HepG2 (cell line): Measurements from ENCODE around the gene IFT172. TPM values are rescaled to one million over a fixed set of nuclear protein-coding genes. Genes with fewer than 3 reads are reported as not detected.

Experiments
- JARID2 ChIP-seq: sonication (generic); formaldehyde crosslinking; IDR thresholded peaks from 2 replicates; pipeline ENCODE4 v1.8.1; 2023; ENCODE audit warnings: missing genetic modification reagents, inconsistent platforms; ENCODE audit not compliant: insufficient replicate concordance
- KAT7 ChIP-seq: IDR thresholded peaks from 2 replicates; pipeline ENCODE4 v1.6.1; 2018; ENCODE audit warnings: borderline replicate concordance, missing compliant biosample characterization
- MTF2 ChIP-seq: sonication (generic); formaldehyde crosslinking; IDR thresholded peaks from 2 replicates; pipeline ENCODE4 v1.5.0; 2020; ENCODE audit warnings: missing genetic modification reagents, borderline replicate concordance
- REL ChIP-seq: sonication (generic); formaldehyde crosslinking; conservative IDR thresholded peaks from 2 replicates; pipeline ENCODE4 v1.8.0; 2022; ENCODE audit warnings: mild to moderate bottlenecking, missing genetic modification reagents, moderate library complexity
- SIX1 ChIP-seq: sonication (generic); formaldehyde crosslinking; IDR thresholded peaks from 2 replicates; pipeline ENCODE4 v1.4.0; 2020; ENCODE audit warnings: missing genetic modification reagents, borderline replicate concordance
- SMYD3 ChIP-seq: sonication (generic); formaldehyde crosslinking; IDR thresholded peaks from 2 replicates; pipeline ENCODE4 v1.8.1; 2023; ENCODE audit warnings: mild to moderate bottlenecking, missing genetic modification reagents
- SOX13 ChIP-seq, 3 experiments: fragments of 450-650 bp in 1 of 3; sonication (generic) in 1 of 3; formaldehyde crosslinking in 1 of 3; IDR thresholded peaks in 2 of 3; conservative IDR thresholded peaks in 1 of 3; 2 replicates each; pipeline versions ENCODE4 v1.5.0 to v1.6.1; 2016 to 2020; ENCODE audit warnings: antibody characterized with exemption in 1 of 3, mild to moderate bottlenecking in 1 of 3, missing compliant biosample characterization in 1 of 3, missing genetic modification reagents in 1 of 3, moderate library complexity in 1 of 3
- TBP ChIP-seq: sonication (generic); formaldehyde crosslinking; IDR thresholded peaks from 2 replicates; pipeline ENCODE4 v1.5.0; 2020; ENCODE audit warnings: missing genetic modification reagents
- YY1 ChIP-seq: IDR thresholded peaks from 2 replicates; pipeline ENCODE4 v1.6.1; 2011; ENCODE audit warnings: low read length, low read depth, moderate library complexity, mild to moderate bottlenecking; ENCODE audit not compliant: insufficient read depth, insufficient replicate concordance
- ZNF556 ChIP-seq: sonication (generic); formaldehyde crosslinking; IDR thresholded peaks from 2 replicates; pipeline ENCODE4 v1.4.0; 2020; ENCODE audit warnings: mild to moderate bottlenecking, missing genetic modification reagents, borderline replicate concordance
- polyA plus RNA-seq, 8 experiments: library from polyadenylated mRNA; depleted of rRNA in 3 of 8; stranded (reverse) in 7 of 8; unstranded in 1 of 8; fragments of >200 nt; fragmentation: Illumina TruSeq in 4 of 8; extraction: Trizol in 4 of 8; gene quantifications; 2 replicates each; pipeline versions ENCODE4 v1.2.1 to v1.2.3, GENCODE V29; 2011 to 2016; ENCODE audit warnings: low read depth in 4 of 8, missing spikeins in 1 of 8, mixed read lengths in 1 of 8; ENCODE audit not compliant: insufficient read depth in 1 of 8
- total RNA-seq, 5 experiments: library from RNA; depleted of rRNA; stranded (reverse); fragments of >200 nt; fragmentation: Illumina TruSeq; extraction: Trizol; gene quantifications; 2 replicates each; pipeline ENCODE4 v1.2.3, GENCODE V29; 2016; ENCODE audit warnings: low read depth in 1 of 5
- TF ChIP-seq, protein P1 (sequence below): sonication (generic); formaldehyde crosslinking; IDR thresholded peaks from 2 replicates; pipeline ENCODE4 v1.5.1; 2020; ENCODE audit warnings: mild to moderate bottlenecking, moderate library complexity, missing genetic modification reagents
- TF ChIP-seq, protein P2 (sequence below): sonication (generic); formaldehyde crosslinking; IDR thresholded peaks from 2 replicates; pipeline ENCODE4 v1.4.0; 2020; ENCODE audit warnings: missing genetic modification reagents
- TF ChIP-seq, protein P3 (sequence below): sonication (generic); formaldehyde crosslinking; IDR thresholded peaks from 2 replicates; pipeline ENCODE4 v1.5.1; 2020; ENCODE audit warnings: mild to moderate bottlenecking, missing genetic modification reagents, borderline replicate concordance
- TF ChIP-seq, protein P4 (sequence below): sonication (generic); formaldehyde crosslinking; conservative IDR thresholded peaks from 2 replicates; pipeline ENCODE4 v1.8.0; 2022; ENCODE audit warnings: missing genetic modification reagents
- TF ChIP-seq, protein P5 (sequence below): sonication (generic); formaldehyde crosslinking; IDR thresholded peaks from 2 replicates; pipeline ENCODE4 v1.5.1; 2020; ENCODE audit warnings: mild to moderate bottlenecking, missing genetic modification reagents, borderline replicate concordance

The IFT172 gene
- total and polyA plus RNA-seq, 2 of the 13 experiments (the other 11 are each of a cell fraction or from before 2014, with no cell fraction given), result 21.6 to 35.7 TPM

DNA sequence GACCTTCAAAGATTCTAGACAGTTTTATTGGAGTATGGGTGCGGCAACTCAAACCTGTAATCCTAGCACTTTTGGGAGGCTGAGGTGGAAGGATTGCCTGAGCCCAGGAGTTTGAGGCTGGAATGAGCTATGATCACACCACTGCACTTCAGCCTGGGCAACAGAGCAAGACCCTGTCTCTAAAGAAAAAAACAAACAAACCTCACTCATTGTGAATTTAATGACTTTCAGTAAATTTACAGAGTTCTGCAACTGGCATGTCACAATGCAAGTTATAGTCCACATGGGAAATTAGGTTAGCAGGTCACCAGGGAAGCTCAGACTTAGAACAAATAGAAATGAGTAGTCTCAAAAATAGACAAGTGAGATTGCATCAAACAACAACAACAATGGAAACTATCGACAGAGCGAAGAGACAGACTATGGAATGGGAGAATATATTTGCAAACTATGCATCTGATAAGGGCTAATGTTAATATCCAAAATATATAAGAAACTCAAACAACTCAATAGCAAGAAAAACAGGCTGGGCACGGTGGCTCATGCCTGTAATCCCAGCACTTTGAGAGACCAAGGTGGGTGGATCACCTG lies 67.8 kb downstream of the IFT172 start (continued):
- TF ChIP-seq, protein P1, sequence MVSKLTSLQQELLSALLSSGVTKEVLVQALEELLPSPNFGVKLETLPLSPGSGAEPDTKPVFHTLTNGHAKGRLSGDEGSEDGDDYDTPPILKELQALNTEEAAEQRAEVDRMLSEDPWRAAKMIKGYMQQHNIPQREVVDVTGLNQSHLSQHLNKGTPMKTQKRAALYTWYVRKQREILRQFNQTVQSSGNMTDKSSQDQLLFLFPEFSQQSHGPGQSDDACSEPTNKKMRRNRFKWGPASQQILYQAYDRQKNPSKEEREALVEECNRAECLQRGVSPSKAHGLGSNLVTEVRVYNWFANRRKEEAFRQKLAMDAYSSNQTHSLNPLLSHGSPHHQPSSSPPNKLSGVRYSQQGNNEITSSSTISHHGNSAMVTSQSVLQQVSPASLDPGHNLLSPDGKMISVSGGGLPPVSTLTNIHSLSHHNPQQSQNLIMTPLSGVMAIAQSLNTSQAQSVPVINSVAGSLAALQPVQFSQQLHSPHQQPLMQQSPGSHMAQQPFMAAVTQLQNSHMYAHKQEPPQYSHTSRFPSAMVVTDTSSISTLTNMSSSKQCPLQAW (CRISPR knock-in tag), result no peak
- TF ChIP-seq MTF2 (CRISPR knock-in tag) (no peak), TBP (CRISPR knock-in tag) (no peak), YY1 (no peak), KAT7 (CRISPR knock-in tag) (no peak), SIX1 (CRISPR knock-in tag) (no peak), SMYD3 (CRISPR knock-in tag) (no peak), REL (CRISPR knock-in tag) (no peak), SOX13 (IDR thresholded peaks at IDR 0.05) (no peak), SOX13 (CRISPR knock-in tag; conservative IDR thresholded peaks at IDR 0.05 in 1 of 2, IDR thresholded peaks at IDR 0.05 in 1 of 2) (peak in 1 of 2 experiments; percentile 49; a peak in 1 of 4 replicates), JARID2 (no peak), ZNF556 (CRISPR knock-in tag) (no peak)
- TF ChIP-seq, protein P2, sequence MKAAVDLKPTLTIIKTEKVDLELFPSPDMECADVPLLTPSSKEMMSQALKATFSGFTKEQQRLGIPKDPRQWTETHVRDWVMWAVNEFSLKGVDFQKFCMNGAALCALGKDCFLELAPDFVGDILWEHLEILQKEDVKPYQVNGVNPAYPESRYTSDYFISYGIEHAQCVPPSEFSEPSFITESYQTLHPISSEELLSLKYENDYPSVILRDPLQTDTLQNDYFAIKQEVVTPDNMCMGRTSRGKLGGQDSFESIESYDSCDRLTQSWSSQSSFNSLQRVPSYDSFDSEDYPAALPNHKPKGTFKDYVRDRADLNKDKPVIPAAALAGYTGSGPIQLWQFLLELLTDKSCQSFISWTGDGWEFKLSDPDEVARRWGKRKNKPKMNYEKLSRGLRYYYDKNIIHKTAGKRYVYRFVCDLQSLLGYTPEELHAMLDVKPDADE (CRISPR knock-in tag), result no peak
- TF ChIP-seq, protein P3, sequence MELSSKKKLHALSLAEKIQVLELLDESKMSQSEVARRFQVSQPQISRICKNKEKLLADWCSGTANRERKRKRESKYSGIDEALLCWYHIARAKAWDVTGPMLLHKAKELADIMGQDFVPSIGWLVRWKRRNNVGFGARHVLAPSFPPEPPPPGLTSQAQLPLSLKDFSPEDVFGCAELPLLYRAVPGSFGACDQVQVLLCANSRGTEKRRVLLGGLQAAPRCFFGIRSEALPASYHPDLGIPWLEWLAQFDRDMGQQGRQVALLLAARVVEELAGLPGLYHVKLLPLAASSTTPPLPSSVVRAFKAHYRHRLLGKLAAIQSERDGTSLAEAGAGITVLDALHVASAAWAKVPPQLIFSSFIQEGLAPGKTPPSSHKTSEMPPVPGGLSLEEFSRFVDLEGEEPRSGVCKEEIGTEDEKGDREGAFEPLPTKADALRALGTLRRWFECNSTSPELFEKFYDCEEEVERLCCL (CRISPR knock-in tag), result no peak
- TF ChIP-seq, protein P4, sequence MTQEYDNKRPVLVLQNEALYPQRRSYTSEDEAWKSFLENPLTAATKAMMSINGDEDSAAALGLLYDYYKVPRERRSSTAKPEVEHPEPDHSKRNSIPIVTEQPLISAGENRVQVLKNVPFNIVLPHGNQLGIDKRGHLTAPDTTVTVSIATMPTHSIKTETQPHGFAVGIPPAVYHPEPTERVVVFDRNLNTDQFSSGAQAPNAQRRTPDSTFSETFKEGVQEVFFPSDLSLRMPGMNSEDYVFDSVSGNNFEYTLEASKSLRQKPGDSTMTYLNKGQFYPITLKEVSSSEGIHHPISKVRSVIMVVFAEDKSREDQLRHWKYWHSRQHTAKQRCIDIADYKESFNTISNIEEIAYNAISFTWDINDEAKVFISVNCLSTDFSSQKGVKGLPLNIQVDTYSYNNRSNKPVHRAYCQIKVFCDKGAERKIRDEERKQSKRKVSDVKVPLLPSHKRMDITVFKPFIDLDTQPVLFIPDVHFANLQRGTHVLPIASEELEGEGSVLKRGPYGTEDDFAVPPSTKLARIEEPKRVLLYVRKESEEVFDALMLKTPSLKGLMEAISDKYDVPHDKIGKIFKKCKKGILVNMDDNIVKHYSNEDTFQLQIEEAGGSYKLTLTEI, result no peak
- TF ChIP-seq, protein P5, sequence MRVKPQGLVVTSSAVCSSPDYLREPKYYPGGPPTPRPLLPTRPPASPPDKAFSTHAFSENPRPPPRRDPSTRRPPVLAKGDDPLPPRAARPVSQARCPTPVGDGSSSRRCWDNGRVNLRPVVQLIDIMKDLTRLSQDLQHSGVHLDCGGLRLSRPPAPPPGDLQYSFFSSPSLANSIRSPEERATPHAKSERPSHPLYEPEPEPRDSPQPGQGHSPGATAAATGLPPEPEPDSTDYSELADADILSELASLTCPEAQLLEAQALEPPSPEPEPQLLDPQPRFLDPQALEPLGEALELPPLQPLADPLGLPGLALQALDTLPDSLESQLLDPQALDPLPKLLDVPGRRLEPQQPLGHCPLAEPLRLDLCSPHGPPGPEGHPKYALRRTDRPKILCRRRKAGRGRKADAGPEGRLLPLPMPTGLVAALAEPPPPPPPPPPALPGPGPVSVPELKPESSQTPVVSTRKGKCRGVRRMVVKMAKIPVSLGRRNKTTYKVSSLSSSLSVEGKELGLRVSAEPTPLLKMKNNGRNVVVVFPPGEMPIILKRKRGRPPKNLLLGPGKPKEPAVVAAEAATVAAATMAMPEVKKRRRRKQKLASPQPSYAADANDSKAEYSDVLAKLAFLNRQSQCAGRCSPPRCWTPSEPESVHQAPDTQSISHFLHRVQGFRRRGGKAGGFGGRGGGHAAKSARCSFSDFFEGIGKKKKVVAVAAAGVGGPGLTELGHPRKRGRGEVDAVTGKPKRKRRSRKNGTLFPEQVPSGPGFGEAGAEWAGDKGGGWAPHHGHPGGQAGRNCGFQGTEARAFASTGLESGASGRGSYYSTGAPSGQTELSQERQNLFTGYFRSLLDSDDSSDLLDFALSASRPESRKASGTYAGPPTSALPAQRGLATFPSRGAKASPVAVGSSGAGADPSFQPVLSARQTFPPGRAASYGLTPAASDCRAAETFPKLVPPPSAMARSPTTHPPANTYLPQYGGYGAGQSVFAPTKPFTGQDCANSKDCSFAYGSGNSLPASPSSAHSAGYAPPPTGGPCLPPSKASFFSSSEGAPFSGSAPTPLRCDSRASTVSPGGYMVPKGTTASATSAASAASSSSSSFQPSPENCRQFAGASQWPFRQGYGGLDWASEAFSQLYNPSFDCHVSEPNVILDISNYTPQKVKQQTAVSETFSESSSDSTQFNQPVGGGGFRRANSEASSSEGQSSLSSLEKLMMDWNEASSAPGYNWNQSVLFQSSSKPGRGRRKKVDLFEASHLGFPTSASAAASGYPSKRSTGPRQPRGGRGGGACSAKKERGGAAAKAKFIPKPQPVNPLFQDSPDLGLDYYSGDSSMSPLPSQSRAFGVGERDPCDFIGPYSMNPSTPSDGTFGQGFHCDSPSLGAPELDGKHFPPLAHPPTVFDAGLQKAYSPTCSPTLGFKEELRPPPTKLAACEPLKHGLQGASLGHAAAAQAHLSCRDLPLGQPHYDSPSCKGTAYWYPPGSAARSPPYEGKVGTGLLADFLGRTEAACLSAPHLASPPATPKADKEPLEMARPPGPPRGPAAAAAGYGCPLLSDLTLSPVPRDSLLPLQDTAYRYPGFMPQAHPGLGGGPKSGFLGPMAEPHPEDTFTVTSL (CRISPR knock-in tag), result no peak
